SU-DHL-6 (cell line): ENCODE results near the gene CNTFR.
A peak's percentile ranks its signal among the peaks of the same experiment; 100 is the strongest.

Experiments
- H2AFZ ChIP-seq: fragments of 200-600 bp; sonication (generic); 2 replicates; pipeline ENCODE4 v1.6.1; 2014; ENCODE audit warnings: low read depth, mild to moderate bottlenecking, moderate library complexity, mixed read lengths, antibody characterized with exemption, low read length; ENCODE audit not compliant: severe bottlenecking
- H3F3A ChIP-seq: fragments of 200-600 bp; shearing (Covaris generic); 2 replicates; pipeline ENCODE4 v1.6.0; 2016; ENCODE audit warnings: antibody characterized with exemption, mild to moderate bottlenecking; ENCODE audit not compliant: insufficient read depth
- H3K27ac ChIP-seq: fragments of 200-600 bp; sonication (generic); 2 replicates; pipeline ENCODE4 v1.5.1; 2016; ENCODE audit warnings: low read depth, mild to moderate bottlenecking, low read length, moderate library complexity, mixed read lengths
- H3K27me3 ChIP-seq: fragments of 200-600 bp; sonication (generic), shearing (Covaris generic); 2 replicates; pipeline ENCODE4 v1.6.0; 2014; ENCODE audit warnings: mild to moderate bottlenecking, low read length
- H3K36me3 ChIP-seq: fragments of 200-600 bp; sonication (generic); 2 replicates; pipeline ENCODE4 v1.6.1; 2014; ENCODE audit warnings: mild to moderate bottlenecking, low read length, mixed read lengths
- H3K4me2 ChIP-seq: fragments of 300-600, 200-600 bp; shearing (Covaris generic), sonication (generic); 2 replicates; pipeline ENCODE4 v1.6.0; 2014; ENCODE audit warnings: low read length, low read depth, mild to moderate bottlenecking; ENCODE audit not compliant: poor library complexity, severe bottlenecking
- H3K4me3 ChIP-seq: fragments of 200-600 bp; sonication (generic); 2 replicates; pipeline ENCODE4 v1.5.1; 2014; ENCODE audit warnings: antibody characterized with exemption, low read length, mild to moderate bottlenecking, mixed read lengths; ENCODE audit not compliant: insufficient read depth, poor library complexity, severe bottlenecking
- H3K79me2 ChIP-seq: fragments of 200-600 bp; sonication (generic); 2 replicates; pipeline ENCODE4 v1.6.1; 2014; ENCODE audit warnings: mild to moderate bottlenecking, low read length, moderate library complexity; ENCODE audit not compliant: insufficient read depth
- H3K9ac ChIP-seq: fragments of 200-600 bp; sonication (generic); 2 replicates; pipeline ENCODE4 v1.7.0; 2014; ENCODE audit warnings: mild to moderate bottlenecking, low read length
- H3K9me2 ChIP-seq: fragments of 200-600 bp; sonication (generic); replicated peaks from 2 replicates; pipeline ENCODE4 v1.6.1; 2014; ENCODE audit warnings: low read length; ENCODE audit not compliant: insufficient read depth
- H3K9me3 ChIP-seq: fragments of 200-600 bp; sonication (generic); 2 replicates; pipeline ENCODE4 v1.6.1; 2014; ENCODE audit warnings: low read length, mixed read lengths; ENCODE audit not compliant: insufficient read depth
- H4K20me1 ChIP-seq: fragments of 200-600 bp; sonication (generic); 2 replicates; pipeline ENCODE4 v1.6.1; 2014; ENCODE audit warnings: low read depth, mild to moderate bottlenecking, antibody characterized with exemption, low read length, moderate library complexity, mixed read lengths
- EZH2phosphoT487 ChIP-seq: fragments of 200-600 bp; sonication (generic), shearing (Covaris generic); conservative IDR thresholded peaks from 2 replicates; pipeline ENCODE4 v1.6.1; 2018; ENCODE audit warnings: mild to moderate bottlenecking, antibody characterized with exemption, low read length, moderate library complexity, mixed read lengths
- TF ChIP-seq, protein P1 (sequence below): fragments of 200-600 bp; sonication (generic); IDR thresholded peaks from one replicate; pipeline ENCODE4 v1.5.1; 2017; ENCODE audit warnings: antibody characterized with exemption, mild to moderate bottlenecking, low read length, moderate library complexity; ENCODE audit not compliant: insufficient read depth, poor library complexity, severe bottlenecking

CNTFR gene

GRCh38 chr9:34562135-34562745 is 27.3 kb downstream of the CNTFR start:
- Histone ChIP-seq H3K79me2 (no peaks in the 10 kb centered on the region), H3F3A (no peaks in the 10 kb centered on the region)
- TF ChIP-seq EZH2phosphoT487: no peak
- TF ChIP-seq, protein P1, sequence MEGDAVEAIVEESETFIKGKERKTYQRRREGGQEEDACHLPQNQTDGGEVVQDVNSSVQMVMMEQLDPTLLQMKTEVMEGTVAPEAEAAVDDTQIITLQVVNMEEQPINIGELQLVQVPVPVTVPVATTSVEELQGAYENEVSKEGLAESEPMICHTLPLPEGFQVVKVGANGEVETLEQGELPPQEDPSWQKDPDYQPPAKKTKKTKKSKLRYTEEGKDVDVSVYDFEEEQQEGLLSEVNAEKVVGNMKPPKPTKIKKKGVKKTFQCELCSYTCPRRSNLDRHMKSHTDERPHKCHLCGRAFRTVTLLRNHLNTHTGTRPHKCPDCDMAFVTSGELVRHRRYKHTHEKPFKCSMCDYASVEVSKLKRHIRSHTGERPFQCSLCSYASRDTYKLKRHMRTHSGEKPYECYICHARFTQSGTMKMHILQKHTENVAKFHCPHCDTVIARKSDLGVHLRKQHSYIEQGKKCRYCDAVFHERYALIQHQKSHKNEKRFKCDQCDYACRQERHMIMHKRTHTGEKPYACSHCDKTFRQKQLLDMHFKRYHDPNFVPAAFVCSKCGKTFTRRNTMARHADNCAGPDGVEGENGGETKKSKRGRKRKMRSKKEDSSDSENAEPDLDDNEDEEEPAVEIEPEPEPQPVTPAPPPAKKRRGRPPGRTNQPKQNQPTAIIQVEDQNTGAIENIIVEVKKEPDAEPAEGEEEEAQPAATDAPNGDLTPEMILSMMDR: peak; percentile 99

GRCh38 chr9:34560599-34561214 is 28.8 kb downstream of the CNTFR start:
- H3K9ac ChIP-seq: no peak overlapping the region
- no peak overlapping the region for H3K27ac ChIP-seq
- no peak for TF ChIP-seq EZH2phosphoT487
- TF ChIP-seq, protein P1: no peak
- no peak overlapping the region for H3K4me2 ChIP-seq
- no peak overlapping the region for H2AFZ ChIP-seq
- H3K36me3 ChIP-seq: no peaks in the 10 kb centered on the region
- no peak overlapping the region for H3K4me3 ChIP-seq
- H3K9me3 ChIP-seq: no peaks in the 10 kb centered on the region
- H3F3A ChIP-seq: no peaks in the 10 kb centered on the region
- no peaks in the 10 kb centered on the region for H4K20me1 ChIP-seq
- H3K9me2 ChIP-seq: no peaks in the 10 kb centered on the region
- no peaks in the 10 kb centered on the region for H3K27me3 ChIP-seq
- no peaks in the 10 kb centered on the region for H3K79me2 ChIP-seq

More at GRCh38 chr9:34562135-34562745, 27.3 kb downstream of the CNTFR start:
- Histone ChIP-seq H3K9ac (no peak overlapping the region), H3K4me2 (no peak overlapping the region), H3K9me3 (no peaks in the 10 kb centered on the region), H3K27me3 (no peaks in the 10 kb centered on the region), H4K20me1 (no peaks in the 10 kb centered on the region), H3K9me2 (no peaks in the 10 kb centered on the region), H3K27ac (no peak overlapping the region), H2AFZ (no peak overlapping the region), H3K36me3 (no peaks in the 10 kb centered on the region), H3K4me3 (no peak overlapping the region)

GRCh38 chr9:34559624-34560455 is 29.7 kb downstream of the CNTFR start:
- Histone ChIP-seq H3K4me3 (no peak overlapping the region), H4K20me1 (no peaks in the 10 kb centered on the region), H3K79me2 (no peaks in the 10 kb centered on the region), H2AFZ (no peak overlapping the region), H3F3A (no peaks in the 10 kb centered on the region), H3K36me3 (no peaks in the 10 kb centered on the region), H3K27me3 (no peaks in the 10 kb centered on the region), H3K4me2 (no peak overlapping the region), H3K9ac (no peak overlapping the region), H3K27ac (no peak overlapping the region), H3K9me2 (no peaks in the 10 kb centered on the region), H3K9me3 (no peaks in the 10 kb centered on the region)
- no peak for TF ChIP-seq EZH2phosphoT487
- TF ChIP-seq, protein P1: no peak
